GM19467 (cell line): ENCODE measurements around the gene NMB.

ENCODE experiments used
- ATAC-seq: cut with Tn5 transposase; IDR thresholded peaks from one replicate; pipeline ENCODE4 v1.9.1; 2021; ENCODE audit warnings: mild to moderate bottlenecking, moderate library complexity; ENCODE audit not compliant: unreplicated experiment

Gene NMB

DNA sequence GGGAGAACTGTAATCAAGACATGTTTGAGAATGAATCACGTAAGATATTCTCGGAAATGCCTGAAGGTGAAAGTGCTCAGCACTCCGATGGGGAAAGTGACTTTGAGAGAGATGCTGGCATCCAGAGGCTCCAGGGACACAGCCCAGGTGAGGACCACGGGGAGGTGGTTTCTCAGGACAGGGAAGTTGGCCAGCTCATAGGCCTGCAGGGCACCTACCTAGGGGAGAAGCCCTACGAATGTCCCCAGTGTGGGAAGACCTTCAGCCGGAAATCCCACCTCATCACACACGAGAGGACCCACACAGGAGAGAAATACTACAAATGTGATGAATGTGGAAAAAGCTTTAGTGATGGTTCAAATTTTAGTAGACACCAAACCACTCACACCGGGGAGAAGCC is 37.4 kb downstream of the NMB start:
- ATAC-seq, result no peak

DNA sequence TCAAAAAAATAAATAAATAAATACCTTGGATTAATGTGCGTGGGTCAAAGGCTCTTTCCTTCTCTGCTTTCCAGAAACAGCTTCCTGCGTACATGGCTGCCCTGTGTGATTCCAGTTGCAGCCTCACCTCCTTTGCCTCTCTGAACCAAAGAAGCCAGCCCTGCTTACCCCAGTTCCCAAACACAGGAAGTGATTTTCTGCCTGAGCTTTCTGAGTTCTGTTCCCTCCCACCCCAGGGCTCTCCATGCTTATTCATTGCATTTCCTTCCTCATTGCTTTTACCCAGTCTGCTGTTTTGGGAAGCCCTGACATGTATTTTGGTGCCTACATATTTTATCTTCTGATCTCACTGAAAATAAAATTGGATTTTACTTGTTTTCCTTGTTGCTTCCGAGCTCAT is 41.8 kb downstream of the NMB start:
- no peak for ATAC-seq

DNA sequence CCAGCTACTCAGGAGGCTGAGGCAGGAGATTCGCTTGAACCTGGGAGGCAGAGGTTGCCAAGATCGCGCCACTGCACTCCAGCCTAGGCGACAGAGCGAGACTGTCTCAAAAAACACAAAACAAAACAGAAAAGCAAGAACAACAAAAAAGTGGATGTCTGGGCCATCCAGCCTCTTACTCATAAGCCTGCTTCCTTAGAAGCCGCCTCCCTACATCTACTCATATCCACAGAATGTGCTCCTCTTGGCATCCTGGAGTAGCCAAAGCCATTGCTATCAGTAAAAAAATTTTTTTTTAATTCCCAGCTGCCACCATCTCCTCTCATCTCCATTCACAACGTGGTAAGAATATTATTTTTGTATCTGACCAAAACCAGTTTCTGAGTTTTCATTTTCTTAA is 46.4 kb downstream of the NMB start:
- no peak for ATAC-seq

DNA sequence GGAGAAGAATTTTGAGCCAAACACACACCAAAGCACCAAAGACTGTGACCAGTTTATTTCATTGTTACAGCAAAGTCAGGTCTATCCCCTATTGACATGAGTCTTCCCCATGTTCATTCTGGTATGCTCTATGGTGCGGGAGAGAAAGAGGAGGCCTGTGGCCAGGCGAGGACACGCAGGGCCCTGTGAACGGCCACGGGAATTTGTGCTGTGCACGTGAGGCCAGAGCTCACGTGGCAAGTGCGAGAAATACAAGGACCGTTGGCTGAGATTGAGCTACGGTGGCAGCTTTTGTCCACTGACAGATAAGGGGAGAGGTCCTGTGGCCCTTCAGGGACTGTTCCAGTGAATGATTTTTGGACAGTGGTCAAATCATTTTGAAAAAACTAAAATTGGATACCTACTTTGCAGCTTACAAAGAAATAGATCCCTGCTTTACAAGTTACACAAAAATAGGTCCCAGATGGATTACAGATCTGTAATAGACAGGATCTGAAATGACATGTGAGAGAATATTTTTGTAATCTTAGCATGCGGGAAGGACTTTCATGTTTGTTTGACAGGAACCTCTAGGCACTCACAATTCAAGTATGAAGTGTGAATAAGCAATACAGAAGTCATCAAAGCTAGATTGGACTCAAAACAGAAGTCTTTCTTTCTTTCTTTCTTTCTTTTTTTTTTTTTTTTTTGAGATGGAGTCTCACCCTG is 48.0 kb downstream of the NMB start:
- no peak for ATAC-seq

DNA sequence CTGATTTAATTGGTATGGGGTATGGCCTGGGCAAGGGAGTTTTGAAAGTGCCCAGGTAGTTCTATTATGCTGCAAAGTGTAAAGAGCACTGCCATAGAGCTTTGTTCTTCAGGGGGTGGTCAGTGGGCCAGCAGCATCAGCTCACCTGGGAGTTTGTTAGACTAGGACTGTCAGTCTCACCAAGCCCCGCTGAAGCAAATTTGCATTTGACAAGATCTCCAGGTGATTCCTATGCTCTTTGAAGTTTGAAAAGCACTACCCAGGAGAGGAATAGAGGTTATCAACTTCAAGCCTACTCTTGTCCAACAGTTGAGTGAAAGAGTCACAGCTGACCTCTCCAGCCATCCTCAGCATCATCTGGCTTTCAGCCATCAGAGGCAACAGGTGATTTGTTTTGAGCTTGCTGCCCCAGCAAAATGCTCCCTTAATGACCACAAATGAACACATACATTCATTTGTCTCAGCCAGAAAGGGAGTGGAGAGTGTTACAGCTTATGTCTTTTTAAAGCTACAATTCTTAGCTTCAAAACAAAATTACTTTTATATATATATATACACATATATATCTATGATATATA is 49.2 kb downstream of the NMB start:
- ATAC-seq, result no peak

DNA sequence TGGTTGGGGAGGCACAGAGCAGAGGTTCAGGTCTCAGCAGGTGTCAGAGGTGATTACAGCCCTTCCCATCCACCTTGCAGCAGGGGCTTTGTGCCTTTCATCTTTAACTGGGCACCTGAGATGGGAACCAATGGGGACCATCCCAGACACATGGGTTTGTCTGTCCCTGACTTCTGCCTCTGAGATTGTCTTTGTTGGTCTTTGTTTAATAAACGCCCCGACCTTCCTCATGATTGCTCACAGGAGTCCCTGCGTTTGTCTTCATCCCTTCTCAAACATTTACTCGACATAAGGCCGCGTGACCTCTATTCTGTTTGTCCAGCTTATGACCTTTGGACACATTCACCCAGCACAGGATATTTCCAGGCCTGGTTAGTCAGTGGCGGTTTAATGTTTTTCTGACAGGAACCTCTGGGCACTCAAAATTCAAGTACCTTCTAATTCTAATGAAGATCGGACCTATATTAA is 51.3 kb downstream of the NMB start:
- ATAC-seq, result no peak

DNA sequence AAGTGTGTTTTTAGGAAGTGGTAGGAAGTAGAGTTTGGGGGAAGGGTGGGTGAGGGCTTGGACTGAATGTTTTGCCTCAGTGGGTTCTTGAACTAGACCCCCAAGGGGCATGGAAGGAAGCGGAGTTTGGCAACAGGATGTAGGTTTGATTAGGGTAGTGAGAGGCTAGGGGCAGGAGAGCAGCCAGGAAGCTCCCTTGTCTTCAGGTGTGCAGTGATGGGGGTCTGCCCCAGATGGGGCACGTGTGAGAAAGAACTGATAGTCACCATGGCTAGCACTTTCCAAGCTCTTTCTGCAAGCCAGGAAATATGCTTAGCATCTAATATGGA is 52.5 kb downstream of the NMB start:
- ATAC-seq, result no peak
